ENCODE results near the gene MYBL2. TPM values are rescaled to one million over a fixed set of nuclear protein-coding genes. Genes with fewer than 3 reads are reported as not detected.

Gene MYBL2
- total RNA-seq, 1 donor from 2014 or later = 0.44 TPM

- DNase-seq = no peak
- Histone ChIP-seq H3K4me3 (no peak overlapping the region), H3K27ac (replicated peaks) (no peak overlapping the region), H3K27me3 (ENCODE audit: low read depth) (no peaks in the 10 kb centered on the region), H3K4me1 (no peaks in the 10 kb centered on the region), H3K36me3 (no peaks in the 10 kb centered on the region), H3K9me3 (replicated peaks) (no peaks in the 10 kb centered on the region)
- TF ChIP-seq CTCF (IDR thresholded peaks at IDR 0.05; ENCODE audit: borderline replicate concordance) = no peak
- intact Hi-C loops (cut with micrococcal nuclease) = no loop called here
Measured at GRCh38 chr20:43711098-43711654, 44.3 kb downstream of the MYBL2 start.

- intact Hi-C loops (cut with micrococcal nuclease) = no loop called here
- H3K27me3 ChIP-seq (ENCODE audit: low read depth) = peaks cover 6% of the 10 kb centered on the region
- no peaks in the 10 kb centered on the region for H3K4me1 ChIP-seq
- no peak overlapping the region for H3K4me3 ChIP-seq
- DNase-seq = no peak
- no peaks in the 10 kb centered on the region for H3K36me3 ChIP-seq
- TF ChIP-seq CTCF (IDR thresholded peaks at IDR 0.05; ENCODE audit: borderline replicate concordance) = no peak
- H3K9me3 ChIP-seq (replicated peaks) = peaks cover 4% of the 10 kb centered on the region
- H3K27ac ChIP-seq (replicated peaks) = no peak overlapping the region
Measured at GRCh38 chr20:43715044-43715443, 48.1 kb downstream of the MYBL2 start.

GRCh38 chr20:43715511-43715910, 48.6 kb downstream of the MYBL2 start:
- H3K9me3 ChIP-seq (replicated peaks) = peaks cover 6% of the 10 kb centered on the region
- no peak for DNase-seq
- peaks cover 8% of the 10 kb centered on the region for H3K27me3 ChIP-seq (ENCODE audit: low read depth)
- no peaks in the 10 kb centered on the region for H3K36me3 ChIP-seq
- no peak overlapping the region for H3K27ac ChIP-seq (replicated peaks)
- no peak for TF ChIP-seq CTCF (IDR thresholded peaks at IDR 0.05; ENCODE audit: borderline replicate concordance)
- intact Hi-C loops (cut with micrococcal nuclease) = no loop called here
- no peak overlapping the region for H3K4me3 ChIP-seq
- H3K4me1 ChIP-seq = no peaks in the 10 kb centered on the region

GRCh38 chr20:43716123-43716522, 49.2 kb downstream of the MYBL2 start:
- no peaks in the 10 kb centered on the region for H3K4me1 ChIP-seq
- no peak for TF ChIP-seq CTCF (IDR thresholded peaks at IDR 0.05; ENCODE audit: borderline replicate concordance)
- H3K27ac ChIP-seq (replicated peaks) = no peak overlapping the region
- H3K27me3 ChIP-seq (ENCODE audit: low read depth) = peaks cover 8% of the 10 kb centered on the region
- no peak for DNase-seq
- no peaks in the 10 kb centered on the region for H3K36me3 ChIP-seq
- peaks cover 6% of the 10 kb centered on the region for H3K9me3 ChIP-seq (replicated peaks)
- no peak overlapping the region for H3K4me3 ChIP-seq
- intact Hi-C loops (cut with micrococcal nuclease) = no loop called here

- Histone ChIP-seq H3K4me3 (no peak overlapping the region), H3K9me3 (replicated peaks) (peaks cover 6% of the 10 kb centered on the region), H3K36me3 (no peaks in the 10 kb centered on the region), H3K27me3 (ENCODE audit: low read depth) (peaks cover 13% of the 10 kb centered on the region), H3K27ac (replicated peaks) (no peak overlapping the region), H3K4me1 (no peaks in the 10 kb centered on the region)
- no peak for DNase-seq
- no peak for TF ChIP-seq CTCF (IDR thresholded peaks at IDR 0.05; ENCODE audit: borderline replicate concordance)
- intact Hi-C loops (cut with micrococcal nuclease) = no loop called here
Measured at GRCh38 chr20:43716757-43717615, 50.1 kb downstream of the MYBL2 start.

All from left ventricle myocardium inferior (tissue), 1 donor.